HEK293 (cell line): Measurements from ENCODE around the gene SFSWAP.
"Not testable (repeated sequence)": the region's sequence is repeated elsewhere in the genome, so short reads cannot be mapped to it uniquely, and the experiment has no call there.

ENCODE experiments used
- BCL11A ChIP-seq: fragments of 450-650 bp; formaldehyde crosslinking; IDR thresholded peaks from 2 replicates; pipeline ENCODE4 v1.5.1; 2016; ENCODE audit warnings: low read depth, missing biosample characterization, missing genetic modification characterization
- GLI2 ChIP-seq: fragments of 450-650 bp; formaldehyde crosslinking; IDR thresholded peaks from 2 replicates; pipeline ENCODE4; 2017; ENCODE audit warnings: missing biosample characterization, missing genetic modification characterization, low read depth, borderline replicate concordance
- GLI4 ChIP-seq: fragments of 450-650 bp; formaldehyde crosslinking; IDR thresholded peaks from 2 replicates; pipeline ENCODE4 v1.5.1; 2016; ENCODE audit warnings: missing biosample characterization, missing genetic modification characterization
- MZF1 ChIP-seq: fragments of 450-650 bp; formaldehyde crosslinking; IDR thresholded peaks from 2 replicates; pipeline ENCODE4 v1.5.1; 2017; ENCODE audit warnings: missing biosample characterization, missing genetic modification characterization, borderline replicate concordance
- ZBTB1 ChIP-seq: fragments of 450-650 bp; formaldehyde crosslinking; IDR thresholded peaks from 2 replicates; pipeline ENCODE4 v1.5.1; 2016; ENCODE audit warnings: missing biosample characterization, missing genetic modification characterization
- ZFP41 ChIP-seq: fragments of 450-650 bp; formaldehyde crosslinking; IDR thresholded peaks from 2 replicates; pipeline ENCODE4 v1.5.1; 2016; ENCODE audit warnings: missing biosample characterization, missing genetic modification characterization, borderline replicate concordance
- ZNF391 ChIP-seq: fragments of 450-650 bp; formaldehyde crosslinking; IDR thresholded peaks from 2 replicates; pipeline ENCODE4 v1.5.1; 2016; ENCODE audit warnings: low read depth, missing biosample characterization, missing genetic modification characterization, borderline replicate concordance
- ZNF76 ChIP-seq: fragments of 450-650 bp; formaldehyde crosslinking; IDR thresholded peaks from 2 replicates; pipeline ENCODE4; 2016; ENCODE audit warnings: low read depth, missing biosample characterization, missing genetic modification characterization, borderline replicate concordance
- ZNF830 ChIP-seq: fragments of 450-650 bp; IDR thresholded peaks from 2 replicates; pipeline ENCODE4 v1.5.0; 2018; ENCODE audit warnings: missing biosample characterization, missing genetic modification characterization, low read depth, mild to moderate bottlenecking, moderate library complexity
- TF ChIP-seq, protein P1 (sequence below): fragments of 450-650 bp; formaldehyde crosslinking; IDR thresholded peaks from 2 replicates; pipeline ENCODE4 v1.5.1; 2016; ENCODE audit warnings: missing biosample characterization, missing genetic modification characterization, borderline replicate concordance
- TF ChIP-seq, protein P2 (sequence below): fragments of 450-650 bp; formaldehyde crosslinking; IDR thresholded peaks from 2 replicates; pipeline ENCODE4 v1.5.1; 2016; ENCODE audit warnings: missing biosample characterization, missing genetic modification characterization

DNA sequence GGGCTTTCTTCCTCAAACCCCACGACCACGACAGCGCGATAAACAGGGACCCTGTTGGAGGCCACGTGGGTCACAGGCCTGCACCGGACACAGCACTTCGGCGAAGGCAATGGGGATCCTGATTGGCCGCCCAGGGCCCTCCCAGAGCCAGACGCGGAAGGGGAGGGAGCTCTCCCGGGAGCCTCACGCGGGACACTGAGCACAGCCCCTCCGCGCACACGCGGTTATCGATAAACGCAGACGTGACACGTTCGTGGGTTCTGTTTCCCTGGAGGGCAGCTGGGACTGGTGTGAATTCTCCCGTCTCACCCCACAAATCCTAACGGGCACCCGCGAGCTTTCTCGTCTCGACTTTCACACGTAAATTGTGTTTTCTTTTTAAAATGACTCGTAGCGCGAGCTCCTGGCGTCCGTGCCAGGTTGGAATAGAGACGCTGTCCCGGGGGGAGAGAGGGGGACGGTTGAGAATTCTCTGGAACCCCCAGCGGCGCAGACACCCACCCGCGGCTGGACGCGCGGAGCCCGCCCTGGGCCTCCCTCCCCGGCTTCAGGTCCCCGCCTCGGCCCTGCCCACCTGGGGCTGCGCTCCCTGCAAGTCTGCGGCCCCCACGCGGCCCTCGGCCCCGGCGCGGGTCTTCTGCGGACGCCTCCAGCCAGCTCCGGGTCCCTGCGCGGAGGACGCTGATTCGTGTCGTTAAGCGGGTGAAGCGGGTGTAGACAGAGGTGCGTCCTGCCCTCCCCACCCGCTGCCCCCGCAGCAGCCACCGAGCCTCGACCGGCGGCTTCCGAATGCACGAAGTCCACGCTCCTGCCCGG is 49.5 kb upstream of the SFSWAP start:
- not testable (repeated sequence) for TF ChIP-seq BCL11A (tag by site-specific recombination); ZNF830; ZBTB1; ZNF76 (tag by site-specific recombination); GLI2 (tag by site-specific recombination); GLI4; ZNF391 (tag by site-specific recombination); ZFP41 (tag by site-specific recombination); MZF1 (tag by site-specific recombination)
- TF ChIP-seq, protein P1, sequence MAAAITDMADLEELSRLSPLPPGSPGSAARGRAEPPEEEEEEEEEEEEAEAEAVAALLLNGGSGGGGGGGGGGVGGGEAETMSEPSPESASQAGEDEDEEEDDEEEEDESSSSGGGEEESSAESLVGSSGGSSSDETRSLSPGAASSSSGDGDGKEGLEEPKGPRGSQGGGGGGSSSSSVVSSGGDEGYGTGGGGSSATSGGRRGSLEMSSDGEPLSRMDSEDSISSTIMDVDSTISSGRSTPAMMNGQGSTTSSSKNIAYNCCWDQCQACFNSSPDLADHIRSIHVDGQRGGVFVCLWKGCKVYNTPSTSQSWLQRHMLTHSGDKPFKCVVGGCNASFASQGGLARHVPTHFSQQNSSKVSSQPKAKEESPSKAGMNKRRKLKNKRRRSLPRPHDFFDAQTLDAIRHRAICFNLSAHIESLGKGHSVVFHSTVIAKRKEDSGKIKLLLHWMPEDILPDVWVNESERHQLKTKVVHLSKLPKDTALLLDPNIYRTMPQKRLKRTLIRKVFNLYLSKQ (tag by site-specific recombination): not testable (repeated sequence)
- TF ChIP-seq, protein P2, sequence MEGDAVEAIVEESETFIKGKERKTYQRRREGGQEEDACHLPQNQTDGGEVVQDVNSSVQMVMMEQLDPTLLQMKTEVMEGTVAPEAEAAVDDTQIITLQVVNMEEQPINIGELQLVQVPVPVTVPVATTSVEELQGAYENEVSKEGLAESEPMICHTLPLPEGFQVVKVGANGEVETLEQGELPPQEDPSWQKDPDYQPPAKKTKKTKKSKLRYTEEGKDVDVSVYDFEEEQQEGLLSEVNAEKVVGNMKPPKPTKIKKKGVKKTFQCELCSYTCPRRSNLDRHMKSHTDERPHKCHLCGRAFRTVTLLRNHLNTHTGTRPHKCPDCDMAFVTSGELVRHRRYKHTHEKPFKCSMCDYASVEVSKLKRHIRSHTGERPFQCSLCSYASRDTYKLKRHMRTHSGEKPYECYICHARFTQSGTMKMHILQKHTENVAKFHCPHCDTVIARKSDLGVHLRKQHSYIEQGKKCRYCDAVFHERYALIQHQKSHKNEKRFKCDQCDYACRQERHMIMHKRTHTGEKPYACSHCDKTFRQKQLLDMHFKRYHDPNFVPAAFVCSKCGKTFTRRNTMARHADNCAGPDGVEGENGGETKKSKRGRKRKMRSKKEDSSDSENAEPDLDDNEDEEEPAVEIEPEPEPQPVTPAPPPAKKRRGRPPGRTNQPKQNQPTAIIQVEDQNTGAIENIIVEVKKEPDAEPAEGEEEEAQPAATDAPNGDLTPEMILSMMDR (tag by site-specific recombination): not testable (repeated sequence)
